HG02588 (cell line): ENCODE measurements around the gene PHF3.
"Not testable (repeated sequence)": the region's sequence is repeated elsewhere in the genome, so short reads cannot be mapped to it uniquely, and the experiment has no call there.

Source experiments
- ATAC-seq: cut with Tn5 transposase; IDR thresholded peaks from one replicate; pipeline ENCODE4 v1.9.1; 2021; ENCODE audit warnings: mild to moderate bottlenecking, moderate library complexity; ENCODE audit not compliant: unreplicated experiment

Gene PHF3

DNA sequence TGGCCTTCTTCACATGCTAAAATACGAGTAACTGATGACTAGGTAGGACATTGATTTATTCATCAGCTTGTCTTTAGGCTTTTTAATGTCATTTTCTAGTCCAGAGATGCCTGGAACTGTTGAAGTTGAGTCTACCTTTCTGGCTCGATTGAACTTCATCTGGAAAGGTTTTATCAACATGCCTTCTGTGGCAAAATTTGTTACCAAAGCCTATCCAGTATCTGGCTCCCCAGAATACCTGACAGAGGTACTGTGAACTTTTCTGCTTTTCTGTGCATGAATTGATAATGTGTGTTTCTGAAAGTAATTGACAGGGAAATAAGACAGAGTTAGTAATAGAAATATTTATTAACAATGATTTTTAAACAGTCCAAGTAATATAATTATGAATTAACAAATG is 71.0 kb downstream of the PHF3 start:
- no peak for ATAC-seq

DNA sequence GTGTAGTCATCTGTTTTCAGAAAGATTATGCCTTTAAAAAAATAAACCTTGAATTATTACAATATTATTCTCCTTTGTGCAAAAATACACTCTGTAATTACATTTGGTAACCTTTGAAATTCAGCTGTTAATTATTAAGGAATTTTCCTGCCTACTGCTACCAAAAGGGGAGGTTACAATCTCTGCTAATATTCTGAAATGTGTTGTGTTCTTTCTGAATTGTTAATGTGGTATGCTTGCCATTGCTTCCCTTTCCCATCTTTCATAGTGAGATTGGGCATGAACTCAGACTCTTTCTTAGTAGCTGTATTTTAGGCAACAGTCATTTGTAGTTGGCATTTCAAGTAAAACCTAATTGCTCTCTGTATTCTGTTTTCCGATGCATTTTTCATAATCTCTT is 73.0 kb downstream of the PHF3 start:
- no peak for ATAC-seq

DNA sequence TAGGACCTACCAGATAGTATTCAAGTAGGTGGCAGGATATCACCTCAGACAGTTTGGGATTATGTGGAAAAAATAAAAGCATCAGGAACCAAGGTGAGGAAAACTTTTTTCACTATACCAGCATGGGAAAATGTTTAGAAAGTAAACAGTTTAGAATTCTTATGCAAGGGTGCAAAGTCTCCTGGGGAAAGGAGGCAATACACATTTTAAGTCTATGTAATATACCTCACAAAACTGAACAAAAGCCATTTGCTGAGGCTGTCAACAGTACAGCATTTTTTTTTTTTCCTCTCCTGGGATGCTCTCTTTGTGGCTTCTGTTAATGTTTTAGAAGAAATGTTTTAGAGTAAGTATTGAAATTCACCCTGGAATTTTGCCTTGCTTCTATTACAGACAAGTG is 73.5 kb downstream of the PHF3 start:
- ATAC-seq, result no peak

DNA sequence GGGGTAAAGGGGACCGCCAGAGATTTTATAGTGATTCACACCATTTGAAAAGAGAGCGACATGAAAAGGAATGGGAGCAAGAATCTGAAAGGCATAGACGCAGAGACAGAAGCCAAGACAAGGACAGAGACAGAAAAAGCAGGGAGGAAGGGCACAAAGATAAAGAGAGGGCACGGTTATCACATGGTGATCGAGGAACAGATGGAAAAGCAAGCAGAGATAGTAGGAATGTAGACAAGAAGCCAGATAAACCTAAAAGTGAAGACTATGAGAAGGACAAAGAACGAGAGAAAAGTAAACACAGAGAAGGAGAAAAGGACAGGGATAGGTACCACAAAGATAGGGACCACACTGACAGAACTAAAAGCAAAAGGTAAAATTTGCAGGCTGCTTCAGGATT is 77.7 kb downstream of the PHF3 start:
- ATAC-seq, result no peak

DNA sequence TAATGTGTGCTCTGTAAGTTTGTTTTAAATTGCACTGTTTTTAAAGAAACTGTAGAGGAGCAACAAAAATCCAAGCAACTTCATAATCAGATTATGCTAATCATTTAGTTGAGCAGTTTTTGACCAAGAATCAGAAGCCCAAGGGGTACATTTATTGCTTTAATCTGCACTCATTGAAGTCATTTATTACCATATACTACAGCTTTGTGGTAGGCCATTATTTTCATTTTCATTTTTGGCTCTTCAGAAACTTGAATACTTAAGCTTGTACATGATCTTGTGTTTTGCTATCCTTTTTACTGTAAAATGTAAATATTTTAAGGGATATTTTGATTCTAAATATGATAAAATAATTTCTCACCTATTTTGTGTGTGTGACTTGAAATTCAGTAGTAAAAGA is 78.5 kb downstream of the PHF3 start:
- ATAC-seq, result no peak

DNA sequence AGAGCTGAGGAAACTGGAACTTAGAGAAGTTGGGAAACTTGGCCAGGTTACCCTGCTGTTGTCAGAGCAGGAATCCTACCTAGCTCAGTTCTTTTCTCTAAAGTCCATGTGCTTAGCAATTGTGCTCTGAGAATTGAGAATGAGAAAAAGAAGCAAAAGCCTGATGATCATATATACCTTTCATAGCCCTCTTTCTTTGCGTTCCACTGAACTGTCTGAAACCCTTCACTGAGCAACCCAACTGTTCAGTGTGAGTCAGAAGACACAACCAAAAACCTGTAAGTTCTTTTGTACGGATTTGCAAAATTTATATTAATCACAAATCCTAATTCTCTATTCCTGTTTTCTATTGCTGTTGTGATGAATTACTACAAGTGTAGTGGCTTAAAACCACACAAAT is 80.6 kb downstream of the PHF3 start:
- no peak for ATAC-seq

DNA sequence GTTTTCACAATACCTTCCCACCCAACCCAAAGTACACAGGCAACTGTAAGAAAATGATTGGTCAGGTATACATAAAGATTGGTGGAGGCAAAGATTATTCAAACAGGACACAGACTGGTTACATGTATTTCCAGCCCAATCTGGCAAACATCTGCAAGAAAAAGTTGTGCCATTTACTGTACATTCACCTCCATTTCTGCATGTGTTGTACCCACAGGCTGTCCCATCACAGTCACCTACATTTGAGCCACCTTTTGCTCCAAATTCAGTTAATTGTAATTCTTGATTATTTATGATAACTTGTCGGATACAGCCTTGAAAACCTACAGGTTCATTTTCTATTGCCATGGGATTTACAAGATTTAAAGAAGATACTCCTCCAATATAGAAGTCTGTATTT is 85.6 kb downstream of the PHF3 start:
- ATAC-seq, result no peak

DNA sequence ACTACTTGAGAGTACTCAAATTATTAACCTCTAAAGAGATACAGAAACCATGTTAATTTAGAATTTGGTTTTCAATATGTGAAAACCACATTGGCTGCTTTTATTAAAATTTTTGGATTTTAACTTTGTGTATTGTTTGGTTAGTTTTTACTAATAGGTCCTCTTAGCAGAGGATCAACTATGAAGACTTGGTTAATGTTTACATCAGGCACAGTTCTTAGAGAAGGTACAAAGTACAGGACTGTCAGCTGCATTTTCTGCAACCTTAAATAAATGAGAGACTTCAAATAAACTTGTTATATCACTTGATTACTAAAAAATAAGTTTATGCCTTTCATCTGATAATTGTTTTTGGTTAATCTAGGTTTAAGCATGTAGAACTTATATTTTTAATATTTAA is 89.1 kb downstream of the PHF3 start:
- ATAC-seq, result no peak

DNA sequence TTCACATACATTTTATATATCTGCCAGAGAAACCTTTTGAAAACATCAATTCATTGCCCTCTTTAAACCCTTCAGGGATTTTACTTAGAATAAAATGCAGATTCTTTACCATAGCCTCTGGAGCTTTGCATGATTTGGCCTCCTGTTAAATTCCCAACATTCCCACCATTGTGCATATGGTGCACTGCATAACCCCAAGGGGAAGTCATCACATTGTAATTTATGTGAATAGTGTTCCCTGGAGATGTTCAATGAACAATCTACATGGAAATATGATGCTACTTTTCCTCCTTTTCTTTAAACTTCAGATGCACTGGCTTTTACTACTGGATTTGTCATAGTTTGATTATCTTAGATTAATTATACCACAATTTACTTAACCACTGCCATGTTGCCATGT is 94.7 kb downstream of the PHF3 start:
- ATAC-seq, result no peak

DNA sequence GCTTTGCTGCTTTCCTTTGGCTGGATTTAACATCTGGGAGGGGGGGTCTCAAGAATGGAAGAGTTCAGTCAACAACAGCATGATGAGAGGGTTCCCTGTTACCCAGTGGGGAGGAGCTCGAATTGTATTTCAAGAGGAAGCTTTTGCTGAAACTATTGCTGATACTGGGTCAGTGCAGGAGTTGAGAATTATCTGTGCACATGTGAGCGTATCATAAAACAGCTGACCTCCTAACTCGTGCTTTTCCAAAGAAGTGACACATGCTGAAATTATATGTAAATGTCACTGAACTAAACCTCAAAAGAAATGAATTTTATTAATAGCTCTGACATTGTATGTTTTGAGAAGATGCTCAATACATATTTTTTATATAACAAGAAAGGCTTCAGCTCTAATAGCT is 96.3 kb downstream of the PHF3 start:
- ATAC-seq, result no peak

DNA sequence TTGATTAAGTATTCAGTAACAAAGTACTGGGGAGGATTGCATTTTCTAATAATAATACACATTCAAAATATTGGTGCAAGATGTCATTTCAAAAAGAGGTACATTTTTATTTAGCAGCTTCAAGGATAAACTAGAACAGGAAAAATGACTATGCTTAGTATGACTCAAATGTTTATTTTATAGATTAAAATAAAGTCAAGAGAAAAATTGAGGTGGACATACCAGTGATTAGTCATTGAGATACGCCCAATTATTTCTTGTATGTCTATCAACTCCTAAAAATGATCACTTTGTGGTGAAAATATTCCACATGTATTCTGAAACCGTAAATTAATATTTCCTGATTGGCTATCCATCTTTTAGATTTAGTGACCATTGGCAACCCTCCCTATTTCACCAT is 96.7 kb downstream of the PHF3 start:
- ATAC-seq, result no peak

DNA sequence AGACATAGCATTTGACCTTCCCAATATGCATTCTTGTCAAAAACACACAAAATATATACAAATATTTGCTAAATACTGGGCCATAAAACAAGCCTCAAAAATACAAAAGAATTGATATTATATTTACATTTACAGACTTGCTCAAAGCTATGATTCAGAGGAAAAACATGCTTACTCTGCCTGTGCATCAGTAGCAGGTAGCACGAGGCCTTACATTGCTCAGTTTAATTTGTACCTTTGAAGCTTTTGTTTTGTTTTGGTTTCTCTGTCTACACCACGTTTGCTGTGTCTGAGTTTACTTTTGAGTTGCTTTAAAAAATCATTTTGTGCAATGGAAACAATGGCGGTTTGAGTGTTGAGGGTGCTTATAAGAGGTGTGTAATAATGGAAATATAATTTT is 99.3 kb downstream of the PHF3 start:
- ATAC-seq, result no peak

DNA sequence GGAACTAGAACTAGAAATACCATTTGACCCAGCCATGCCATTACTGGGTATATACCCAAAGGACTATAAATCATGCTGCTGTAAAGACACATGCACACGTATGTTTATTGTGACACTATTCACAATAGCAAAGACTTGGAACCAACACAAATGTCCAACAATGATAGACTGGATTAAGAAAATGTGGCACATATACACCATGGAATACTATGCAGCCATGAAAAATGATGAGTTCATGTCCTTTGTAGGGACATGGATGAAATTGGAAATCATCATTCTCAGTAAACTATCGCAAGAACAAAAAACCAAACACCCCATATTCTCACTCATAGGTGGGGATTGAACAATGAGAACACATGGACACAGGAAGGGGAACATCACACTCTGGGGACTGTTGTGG is 102.6 kb downstream of the PHF3 start:
- ATAC-seq, result not testable (repeated sequence)

DNA sequence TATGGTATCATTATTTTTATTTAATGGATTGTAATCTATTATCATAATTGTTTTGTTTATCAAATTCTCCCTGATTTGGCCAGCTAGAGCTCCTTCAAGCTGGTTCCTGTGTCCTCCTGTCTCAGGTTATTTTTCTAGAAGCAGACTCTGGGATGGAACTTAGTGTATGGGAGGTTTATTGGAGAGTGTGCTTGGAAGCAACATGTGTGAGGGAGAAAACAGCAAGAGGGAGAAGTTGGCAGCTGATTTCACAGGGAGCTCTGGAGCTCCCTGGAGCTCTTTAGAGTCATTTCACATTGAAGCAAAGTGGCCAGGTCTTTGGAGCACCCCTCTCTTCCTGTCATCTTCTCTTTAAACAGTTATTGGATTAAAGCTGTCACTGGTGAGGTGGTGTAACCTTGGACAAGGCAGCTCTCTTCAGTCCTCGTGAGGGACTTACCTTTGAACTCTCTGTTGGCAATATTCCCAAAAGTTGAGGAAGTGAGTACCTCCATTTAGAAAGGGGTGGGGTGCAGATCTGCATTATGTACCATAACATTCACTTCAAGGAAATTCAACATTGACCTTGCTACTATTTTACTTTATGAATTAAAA is 103.6 kb downstream of the PHF3 start:
- ATAC-seq, result no peak

DNA sequence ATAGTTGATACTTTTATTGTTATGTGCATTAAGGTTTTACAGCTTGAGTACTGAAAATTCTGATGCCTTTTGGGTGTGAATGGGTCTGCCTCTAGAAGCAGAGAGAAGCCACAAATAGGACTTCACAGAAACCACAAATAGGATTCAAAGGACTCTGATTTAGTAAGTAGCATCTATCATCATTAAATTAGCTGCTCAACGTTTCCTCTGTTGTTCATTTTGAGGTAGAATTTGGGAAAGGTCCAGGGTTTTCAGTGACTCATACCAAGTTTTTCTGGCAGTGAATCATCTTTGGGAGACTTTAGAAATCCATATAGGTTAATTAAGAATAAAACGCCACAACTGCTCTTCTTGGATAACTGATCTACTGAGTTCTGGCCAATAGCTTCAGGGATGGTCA is 105.1 kb downstream of the PHF3 start:
- no peak for ATAC-seq

DNA sequence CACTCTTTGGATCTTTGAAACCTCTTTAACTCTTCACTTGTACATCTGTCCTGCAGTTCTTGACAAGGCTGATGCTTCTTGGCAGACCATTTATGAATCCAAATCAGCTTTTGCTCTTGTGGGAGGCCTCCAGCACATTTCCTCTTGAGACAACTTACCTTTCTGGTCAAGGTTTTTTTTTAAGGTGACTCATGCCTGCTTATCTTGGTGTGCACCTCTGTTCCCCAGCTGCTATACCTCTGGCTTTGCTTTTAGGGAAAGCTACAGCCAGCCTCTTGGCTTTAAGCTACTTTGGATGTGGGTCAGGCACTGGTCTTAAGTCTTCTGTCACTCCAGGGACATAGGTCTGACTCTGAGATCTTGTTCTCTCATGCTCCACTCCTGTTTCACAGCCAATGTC is 106.5 kb downstream of the PHF3 start:
- no peak for ATAC-seq

DNA sequence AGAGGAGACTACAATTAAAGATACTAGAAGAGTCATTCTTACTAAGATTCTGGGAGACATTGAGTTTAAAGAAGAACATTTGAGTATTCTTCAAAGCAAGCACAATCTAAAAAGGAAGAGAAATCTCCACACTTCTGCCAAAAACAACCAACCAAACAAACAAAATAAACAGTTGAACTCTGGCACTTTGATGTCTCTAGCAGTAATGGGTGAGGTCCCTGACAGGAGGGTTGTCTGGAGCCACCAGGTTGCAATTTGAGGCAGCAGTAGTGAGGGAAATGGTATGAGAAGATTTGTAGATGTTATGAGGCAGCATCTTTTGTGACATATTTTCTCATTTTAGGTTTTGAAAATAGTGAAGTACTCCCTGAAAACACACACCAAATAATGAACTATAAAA is 108.1 kb downstream of the PHF3 start:
- ATAC-seq, result no peak

DNA sequence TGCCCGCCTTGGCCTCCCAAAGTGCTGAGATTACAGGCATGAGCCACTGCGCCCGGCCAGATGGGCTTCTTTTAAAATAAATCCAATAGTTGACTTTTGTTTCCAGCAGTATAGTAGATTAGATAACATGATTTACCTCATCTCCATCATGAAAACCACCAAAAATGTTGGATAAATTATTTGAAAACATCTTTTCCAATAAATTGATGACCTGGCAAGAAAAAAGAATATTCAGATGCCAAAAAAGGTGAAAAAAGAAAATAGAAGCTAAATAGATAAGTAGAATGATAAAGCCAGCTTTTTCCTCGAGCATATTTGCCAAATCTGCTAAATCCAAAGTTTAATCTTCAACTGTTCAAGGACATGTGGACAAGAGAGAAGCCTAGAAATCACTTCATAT is 109.2 kb downstream of the PHF3 start:
- ATAC-seq, result no peak

DNA sequence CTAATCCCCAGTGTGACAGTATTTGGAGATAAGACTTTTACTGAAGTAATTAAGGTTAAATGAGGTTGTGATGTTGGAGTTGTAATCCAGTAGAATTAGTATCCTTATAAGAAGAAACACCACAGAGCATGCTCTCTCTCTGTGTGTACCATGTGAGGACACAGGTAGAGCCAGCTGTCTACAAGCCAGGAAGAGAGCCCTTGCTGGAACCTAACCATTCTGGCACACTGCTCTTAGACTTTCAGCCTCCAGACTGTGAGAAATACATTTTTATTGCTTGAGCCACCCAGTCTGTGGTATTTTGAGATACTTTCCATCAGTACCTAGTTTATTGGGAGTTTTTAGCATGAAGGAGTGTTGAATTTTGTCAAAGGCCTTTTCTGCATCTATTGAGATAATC is 110.2 kb downstream of the PHF3 start:
- no peak for ATAC-seq

DNA sequence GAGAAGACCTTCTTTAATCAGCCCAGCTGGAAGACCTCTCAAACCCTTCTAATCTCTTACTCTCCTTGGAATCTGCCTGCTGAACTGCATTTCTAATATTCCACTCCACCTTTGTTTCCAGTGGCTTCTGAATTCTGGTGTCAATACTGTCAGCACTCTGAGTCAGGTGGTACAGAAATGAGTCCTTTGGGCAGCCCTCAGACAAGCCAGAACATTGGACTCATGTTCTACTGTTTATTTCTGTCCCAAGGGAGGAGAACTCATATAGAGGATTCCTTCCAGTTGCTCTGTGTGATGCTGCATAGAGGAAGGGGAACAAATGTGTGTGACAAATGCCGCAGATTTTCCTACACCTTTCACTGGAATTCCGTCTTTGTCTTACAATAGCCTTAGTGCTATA is 114.8 kb downstream of the PHF3 start:
- no peak for ATAC-seq

DNA sequence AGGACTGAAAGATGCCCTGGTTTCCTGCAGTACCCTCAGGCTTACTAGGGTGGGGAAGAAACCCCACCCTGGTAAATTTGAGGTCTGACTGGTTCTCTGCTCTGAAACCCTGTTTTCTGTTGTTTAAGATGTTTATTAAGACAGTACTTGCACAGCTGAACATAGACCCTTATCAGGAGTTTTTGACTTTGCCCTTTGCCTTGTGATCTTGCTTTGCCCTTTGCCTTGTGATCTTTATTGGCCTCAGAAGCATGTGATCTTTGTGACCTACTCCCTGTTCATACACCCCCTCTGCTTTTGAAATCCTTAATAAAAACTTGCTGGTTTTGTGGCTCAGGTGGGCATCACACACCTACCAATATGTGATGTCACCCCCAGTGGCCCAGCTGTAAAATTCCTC is 121.7 kb downstream of the PHF3 start:
- not testable (repeated sequence) for ATAC-seq

DNA sequence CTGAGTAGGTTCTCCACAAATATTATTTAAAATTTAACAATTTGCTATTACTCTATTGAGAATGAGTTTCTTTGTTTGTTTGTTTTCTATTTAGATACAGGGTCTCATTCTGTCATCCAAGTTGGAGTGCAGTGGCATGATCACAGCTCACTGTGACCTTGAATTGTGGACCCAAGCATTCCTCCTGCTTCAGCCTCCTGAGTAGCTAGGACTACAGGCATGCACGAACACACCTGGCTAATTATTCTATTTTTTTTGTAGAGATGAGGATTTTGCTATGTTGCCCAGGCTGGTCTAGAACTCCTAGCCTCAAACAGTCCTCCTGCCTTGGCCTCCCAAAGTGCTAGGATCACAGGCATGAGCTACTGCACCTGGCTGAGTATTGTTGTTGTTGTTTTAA is 122.2 kb downstream of the PHF3 start:
- no peak for ATAC-seq

DNA sequence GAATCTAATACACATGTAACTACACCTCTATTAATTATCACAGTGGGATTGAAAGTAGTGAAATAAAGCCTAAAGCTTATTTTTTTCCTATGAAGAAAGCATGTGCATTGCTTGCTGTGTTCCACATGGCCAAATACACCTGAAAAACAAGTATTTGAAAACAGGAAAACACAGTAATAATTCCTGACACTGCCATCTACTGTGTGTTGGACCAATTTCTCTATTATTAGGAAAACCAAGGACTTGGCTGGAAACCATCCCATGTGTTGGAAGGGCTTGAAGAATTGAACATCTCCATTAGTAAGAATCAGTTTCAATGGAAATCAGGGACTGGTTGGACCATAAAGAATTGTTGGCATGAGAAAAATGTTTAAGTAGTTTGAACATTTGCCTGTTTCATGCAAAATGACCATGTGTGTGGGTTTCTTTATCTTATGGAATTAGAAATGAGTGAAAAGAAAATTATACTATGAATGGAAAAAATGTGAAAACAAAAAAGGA is 124.1 kb downstream of the PHF3 start:
- ATAC-seq, result no peak

DNA sequence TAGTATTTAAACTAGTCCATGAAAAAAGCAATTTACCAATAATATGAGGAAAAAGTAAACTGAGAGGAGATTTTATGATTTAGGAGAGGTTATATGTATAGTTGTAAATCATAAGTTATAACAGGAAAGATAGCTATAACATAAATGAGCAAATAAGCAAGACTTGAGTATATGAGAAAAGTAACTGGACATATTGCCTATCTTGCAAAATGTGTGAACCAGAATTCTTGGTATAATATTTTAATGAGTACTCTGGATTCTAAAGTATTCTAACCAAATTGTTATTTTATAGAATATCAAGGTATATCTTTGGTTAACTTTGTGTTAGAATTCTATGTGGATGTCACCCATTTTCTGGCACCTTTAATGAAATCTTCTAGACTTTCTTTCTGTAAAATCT is 124.6 kb downstream of the PHF3 start:
- no peak for ATAC-seq
